Measurements from ENCODE around the gene ZNF341.
A peak's percentile ranks its signal among the peaks of the same experiment; 100 is the strongest.
"Not testable (repeated sequence)": the region's sequence is repeated elsewhere in the genome, so short reads cannot be mapped to it uniquely, and the experiment has no call there.

The ZNF341 gene

GRCh38 chr20:33744773-33745385, 13.1 kb downstream of the ZNF341 start:
- H3K4me1 ChIP-seq: peaks cover 7 to 21% (median 19%) of the 10 kb centered on the region in 10 experiments; a peak in 16 of 20 replicates
- no peaks in the 10 kb centered on the region for H3K9me3 ChIP-seq (replicated peaks in 1 of 11)
- H3K4me3 ChIP-seq: no peak overlapping the region
- H3K4me2 ChIP-seq: peak overlapping the region in 7 of 11 experiments; percentile 2 to 64 (median 43); a peak in 9 of 22 replicates
- no peak overlapping the region for H3K9ac ChIP-seq
- H3K36me3 ChIP-seq: peaks cover 0 to 34% (median 4%) of the 10 kb centered on the region in 11 experiments; a peak in 14 of 22 replicates
- H3K27me3 ChIP-seq: no peaks in the 10 kb centered on the region
- TF ChIP-seq Cebpa-rat (IDR thresholded peaks at IDR 0.05): no peak
- H3K27ac ChIP-seq: no peak overlapping the region
- no peaks in the 10 kb centered on the region; a peak in 1 of 22 replicates for H4K20me1 ChIP-seq

GRCh38 chr20:33746325-33746998, 14.7 kb downstream of the ZNF341 start:
- Histone ChIP-seq H3K4me2 (no peak overlapping the region), H3K9ac (no peak overlapping the region), H3K36me3 (peaks cover 0 to 50% (median 11%) of the 10 kb centered on the region in 11 experiments; a peak in 14 of 22 replicates), H3K9me3 (replicated peaks in 1 of 11) (no peaks in the 10 kb centered on the region), H4K20me1 (no peaks in the 10 kb centered on the region), H3K4me3 (no peak overlapping the region), H3K27me3 (no peaks in the 10 kb centered on the region), H3K4me1 (peaks cover 7 to 21% (median 19%) of the 10 kb centered on the region in 10 experiments; a peak in 16 of 20 replicates), H3K27ac (no peak overlapping the region)
- TF ChIP-seq Cebpa-rat (IDR thresholded peaks at IDR 0.05): no peak

- no peak for TF ChIP-seq Cebpa-rat (IDR thresholded peaks at IDR 0.05)
- Histone ChIP-seq H3K27ac (no peak overlapping the region), H3K27me3 (no peaks in the 10 kb centered on the region), H3K9ac (no peak overlapping the region), H3K4me3 (no peak overlapping the region), H3K4me1 (peaks cover 5 to 12% (median 10%) of the 10 kb centered on the region in 10 experiments; a peak in 17 of 20 replicates), H3K9me3 (replicated peaks in 1 of 11) (peaks cover 0 to 2% (median under 1%) of the 10 kb centered on the region in 11 experiments; a peak in 13 of 22 replicates), H3K36me3 (peaks cover 14 to 84% (median 38%) of the 10 kb centered on the region in 11 experiments), H3K4me2 (no peak overlapping the region), H4K20me1 (no peaks in the 10 kb centered on the region)
These were observed 20.0 kb downstream of the ZNF341 start for GRCh38 chr20:33751775-33752174.

- Histone ChIP-seq H4K20me1 (no peaks in the 10 kb centered on the region), H3K4me2 (no peak overlapping the region), H3K36me3 (peaks cover 24 to 94% (median 52%) of the 10 kb centered on the region in 11 experiments), H3K4me3 (no peak overlapping the region), H3K27me3 (no peaks in the 10 kb centered on the region), H3K9ac (no peak overlapping the region), H3K27ac (no peak overlapping the region), H3K9me3 (replicated peaks in 1 of 11) (peaks cover 9 to 14% (median 13%) of the 10 kb centered on the region in 11 experiments), H3K4me1 (peaks cover 5 to 12% (median 10%) of the 10 kb centered on the region in 10 experiments; a peak in 17 of 20 replicates)
- no peak for TF ChIP-seq Cebpa-rat (IDR thresholded peaks at IDR 0.05)
These were observed 21.3 kb downstream of the ZNF341 start for GRCh38 chr20:33753143-33753542.

- no peak for TF ChIP-seq Cebpa-rat (IDR thresholded peaks at IDR 0.05)
- no peaks in the 10 kb centered on the region for H3K27me3 ChIP-seq
- H4K20me1 ChIP-seq: no peaks in the 10 kb centered on the region
- no peak overlapping the region for H3K9ac ChIP-seq
- H3K4me1 ChIP-seq: peaks cover 5 to 12% (median 10%) of the 10 kb centered on the region in 10 experiments; a peak in 17 of 20 replicates
- H3K9me3 ChIP-seq (replicated peaks in 1 of 11): peaks cover 9 to 15% (median 13%) of the 10 kb centered on the region in 11 experiments
- no peak overlapping the region for H3K27ac ChIP-seq
- no peak overlapping the region for H3K4me2 ChIP-seq
- H3K36me3 ChIP-seq: peaks cover 24 to 95% (median 53%) of the 10 kb centered on the region in 11 experiments
- no peak overlapping the region for H3K4me3 ChIP-seq
These were observed 22.0 kb downstream of the ZNF341 start for GRCh38 chr20:33753763-33754162.

GRCh38 chr20:33755936-33756490, 24.2 kb downstream of the ZNF341 start:
- not testable (repeated sequence) for H3K4me3 ChIP-seq, H3K27me3 ChIP-seq, H4K20me1 ChIP-seq
- H3K4me1 ChIP-seq: peaks cover 5 to 12% (median 10%) of the 10 kb centered on the region in 10 experiments; a peak in 17 of 20 replicates
- peaks cover 9 to 15% (median 13%) of the 10 kb centered on the region in 11 experiments for H3K9me3 ChIP-seq (replicated peaks in 1 of 11)
- peak overlapping the region in 8 of 11 experiments; percentile 2 to 53 (median 29); a peak in 11 of 22 replicates for H3K27ac ChIP-seq
- peaks cover 24 to 90% (median 44%) of the 10 kb centered on the region in 11 experiments for H3K36me3 ChIP-seq
- H3K4me2 ChIP-seq: peak overlapping the region in 10 of 11 experiments; percentile 9 to 54 (median 32); a peak in 15 of 22 replicates
- peak overlapping the region in 2 of 11 experiments; percentile 22 to 31; a peak in 1 of 22 replicates for H3K9ac ChIP-seq

GRCh38 chr20:33757046-33757445, 25.2 kb downstream of the ZNF341 start:
- Histone ChIP-seq H3K36me3 (peaks cover 27 to 87% (median 50%) of the 10 kb centered on the region in 11 experiments), H3K9me3 (replicated peaks in 1 of 11) (peaks cover 9 to 15% (median 13%) of the 10 kb centered on the region in 11 experiments), H4K20me1 (peaks cover 0 to 5% (median 0%) of the 10 kb centered on the region in 11 experiments; a peak in 1 of 22 replicates), H3K27ac (no peak overlapping the region), H3K4me3 (no peak overlapping the region), H3K4me2 (no peak overlapping the region), H3K9ac (no peak overlapping the region), H3K4me1 (peaks cover 5 to 12% (median 10%) of the 10 kb centered on the region in 10 experiments; a peak in 17 of 20 replicates), H3K27me3 (no peaks in the 10 kb centered on the region)
- TF ChIP-seq Cebpa-rat (IDR thresholded peaks at IDR 0.05): no peak

GRCh38 chr20:33757458-33757857, 25.7 kb downstream of the ZNF341 start:
- no peak for TF ChIP-seq Cebpa-rat (IDR thresholded peaks at IDR 0.05)
- H3K9me3 ChIP-seq (replicated peaks in 1 of 11): peaks cover 9 to 15% (median 13%) of the 10 kb centered on the region in 11 experiments
- H3K36me3 ChIP-seq: peaks cover 27 to 87% (median 49%) of the 10 kb centered on the region in 11 experiments
- H3K27ac ChIP-seq: no peak overlapping the region
- H3K4me1 ChIP-seq: peaks cover 5 to 12% (median 10%) of the 10 kb centered on the region in 10 experiments; a peak in 17 of 20 replicates
- H3K9ac ChIP-seq: no peak overlapping the region
- H3K4me3 ChIP-seq: no peak overlapping the region
- no peak overlapping the region for H3K4me2 ChIP-seq
- peaks cover 0 to 5% (median 0%) of the 10 kb centered on the region in 11 experiments; a peak in 1 of 22 replicates for H4K20me1 ChIP-seq
- H3K27me3 ChIP-seq: no peaks in the 10 kb centered on the region

All from BLaER1 treated with 17β-estradiol and CSF1 and Interleukin-3, amounts not matched to agents 10 nM and 100 nM (cell line).